CD4-positive, alpha-beta T cell treated with Interleukin-6 for 4 hours (primary cell): ENCODE results near the gene RXRA.

Source experiments
- DNase-seq: peaks from one replicate; pipeline ENCODE4 v3.0.0-alpha.2; 2020; ENCODE audit warnings: mixed read lengths

Gene RXRA

GRCh38 chr9:134404376-134405358 lies 78.4 kb downstream of the RXRA start:
- no peak for DNase-seq

- peak; percentile 20 for DNase-seq
These were observed 79.3 kb downstream of the RXRA start for GRCh38 chr9:134405527-134405926.

- no peak for DNase-seq
These were observed 80.3 kb downstream of the RXRA start for GRCh38 chr9:134406366-134407120.

- DNase-seq: peak; percentile 83
These were observed 81.0 kb downstream of the RXRA start for GRCh38 chr9:134407121-134407779.

GRCh38 chr9:134408389-134408788 lies 82.1 kb downstream of the RXRA start:
- DNase-seq: no peak

- DNase-seq: no peak
These were observed 82.9 kb downstream of the RXRA start for GRCh38 chr9:134408939-134409737.

- no peak for DNase-seq
These were observed 84.0 kb downstream of the RXRA start for GRCh38 chr9:134410071-134410834.

- no peak for DNase-seq
These were observed 84.6 kb downstream of the RXRA start for GRCh38 chr9:134410835-134411217.

- no peak for DNase-seq
These were observed 85.4 kb downstream of the RXRA start for GRCh38 chr9:134411440-134412297.

- no peak for DNase-seq
These were observed 86.0 kb downstream of the RXRA start for GRCh38 chr9:134412298-134412711.

- no peak for DNase-seq
These were observed 87.0 kb downstream of the RXRA start for GRCh38 chr9:134413112-134413715.

GRCh38 chr9:134413890-134414623 lies 87.8 kb downstream of the RXRA start:
- no peak for DNase-seq

GRCh38 chr9:134414900-134415425 lies 88.7 kb downstream of the RXRA start:
- no peak for DNase-seq

GRCh38 chr9:134416385-134417015 lies 90.2 kb downstream of the RXRA start:
- no peak for DNase-seq

- no peak for DNase-seq
These were observed 92.1 kb downstream of the RXRA start for GRCh38 chr9:134418354-134418753.

- DNase-seq: no peak
These were observed 92.9 kb downstream of the RXRA start for GRCh38 chr9:134419000-134419683.

GRCh38 chr9:134419684-134420076 lies 93.4 kb downstream of the RXRA start:
- DNase-seq: no peak

- DNase-seq: no peak
These were observed 94.1 kb downstream of the RXRA start for GRCh38 chr9:134420281-134420845.
